A673 (cell line): ENCODE results near the gene KCNE4.

Experiments
- EZH2 ChIP-seq: fragments of 200-600 bp; sonication (generic); IDR thresholded peaks from 2 replicates; pipeline ENCODE4 v1.6.1; 2017; ENCODE audit warnings: borderline replicate concordance, low read depth, mild to moderate bottlenecking, mixed read lengths, antibody characterized with exemption, low read length; ENCODE audit not compliant: poor library complexity, severe bottlenecking
- TF ChIP-seq, protein P1 (sequence below): fragments of 300-800, 200-600 bp; sonication (generic); conservative IDR thresholded peaks from 2 replicates; pipeline ENCODE4 v1.5.1; 2017; ENCODE audit warnings: low read depth, mild to moderate bottlenecking, antibody characterized with exemption, low read length, moderate library complexity, mixed read lengths

- TF ChIP-seq, protein P1, sequence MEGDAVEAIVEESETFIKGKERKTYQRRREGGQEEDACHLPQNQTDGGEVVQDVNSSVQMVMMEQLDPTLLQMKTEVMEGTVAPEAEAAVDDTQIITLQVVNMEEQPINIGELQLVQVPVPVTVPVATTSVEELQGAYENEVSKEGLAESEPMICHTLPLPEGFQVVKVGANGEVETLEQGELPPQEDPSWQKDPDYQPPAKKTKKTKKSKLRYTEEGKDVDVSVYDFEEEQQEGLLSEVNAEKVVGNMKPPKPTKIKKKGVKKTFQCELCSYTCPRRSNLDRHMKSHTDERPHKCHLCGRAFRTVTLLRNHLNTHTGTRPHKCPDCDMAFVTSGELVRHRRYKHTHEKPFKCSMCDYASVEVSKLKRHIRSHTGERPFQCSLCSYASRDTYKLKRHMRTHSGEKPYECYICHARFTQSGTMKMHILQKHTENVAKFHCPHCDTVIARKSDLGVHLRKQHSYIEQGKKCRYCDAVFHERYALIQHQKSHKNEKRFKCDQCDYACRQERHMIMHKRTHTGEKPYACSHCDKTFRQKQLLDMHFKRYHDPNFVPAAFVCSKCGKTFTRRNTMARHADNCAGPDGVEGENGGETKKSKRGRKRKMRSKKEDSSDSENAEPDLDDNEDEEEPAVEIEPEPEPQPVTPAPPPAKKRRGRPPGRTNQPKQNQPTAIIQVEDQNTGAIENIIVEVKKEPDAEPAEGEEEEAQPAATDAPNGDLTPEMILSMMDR = no peak
- no peak for TF ChIP-seq EZH2
These were observed 17.6 kb upstream of the KCNE4 start for GRCh38 chr2:223034221-223034975.
